HepG2 (cell line): ENCODE measurements around the gene GPATCH3. TPM values are rescaled to one million over a fixed set of nuclear protein-coding genes. Genes with fewer than 3 reads are reported as not detected.

Experiments used
- BCL6 ChIP-seq: IDR thresholded peaks from 2 replicates; pipeline ENCODE4 v1.6.1; 2016; ENCODE audit warnings: missing genetic modification reagents, missing compliant biosample characterization
- FOXK1 ChIP-seq: sonication (generic); formaldehyde crosslinking; IDR thresholded peaks from 2 replicates; pipeline ENCODE4 v1.4.0; 2020; ENCODE audit warnings: low read depth, missing genetic modification reagents, borderline replicate concordance
- GFI1 ChIP-seq: sonication (generic); formaldehyde crosslinking; IDR thresholded peaks from 2 replicates; pipeline ENCODE4 v1.5.0; 2020; ENCODE audit warnings: missing genetic modification reagents, mild to moderate bottlenecking, borderline replicate concordance
- KAT7 ChIP-seq: IDR thresholded peaks from 2 replicates; pipeline ENCODE4 v1.6.1; 2018; ENCODE audit warnings: borderline replicate concordance, missing compliant biosample characterization
- POGK ChIP-seq: sonication (generic); formaldehyde crosslinking; conservative IDR thresholded peaks from 2 replicates; pipeline ENCODE4 v1.8.0; 2022; ENCODE audit warnings: mild to moderate bottlenecking, moderate library complexity, missing genetic modification reagents
- SALL1 ChIP-seq: sonication (generic); formaldehyde crosslinking; IDR thresholded peaks from 2 replicates; pipeline ENCODE4 v1.8.0; 2022; ENCODE audit warnings: mild to moderate bottlenecking, missing genetic modification reagents
- SPEN ChIP-seq: sonication (generic); formaldehyde crosslinking; IDR thresholded peaks from 2 replicates; pipeline ENCODE4 v1.5.1; 2020; ENCODE audit warnings: low read depth, mild to moderate bottlenecking, missing genetic modification reagents
- STAG1 ChIP-seq: sonication (generic); formaldehyde crosslinking; IDR thresholded peaks from 2 replicates; pipeline ENCODE4 v1.4.0; 2020; ENCODE audit warnings: missing genetic modification reagents
- ZBTB4 ChIP-seq: sonication (generic); formaldehyde crosslinking; IDR thresholded peaks from 2 replicates; pipeline ENCODE4 v1.4.0; 2020; ENCODE audit warnings: missing genetic modification reagents, mild to moderate bottlenecking, borderline replicate concordance
- ZNF501 ChIP-seq: sonication (generic); formaldehyde crosslinking; IDR thresholded peaks from 2 replicates; pipeline ENCODE4 v1.5.1; 2020; ENCODE audit warnings: mild to moderate bottlenecking, moderate library complexity, missing genetic modification reagents
- ZNF556 ChIP-seq: sonication (generic); formaldehyde crosslinking; IDR thresholded peaks from 2 replicates; pipeline ENCODE4 v1.4.0; 2020; ENCODE audit warnings: mild to moderate bottlenecking, missing genetic modification reagents, borderline replicate concordance
- polyA plus RNA-seq, 8 experiments: library from polyadenylated mRNA; depleted of rRNA in 3 of 8; stranded (reverse) in 7 of 8; unstranded in 1 of 8; fragments of >200 nt; fragmentation: Illumina TruSeq in 4 of 8; extraction: Trizol in 4 of 8; gene quantifications; 2 replicates each; pipeline versions ENCODE4 v1.2.1 to v1.2.3, GENCODE V29; 2011 to 2016; ENCODE audit warnings: low read depth in 4 of 8, missing spikeins in 1 of 8, mixed read lengths in 1 of 8; ENCODE audit not compliant: insufficient read depth in 1 of 8
- total RNA-seq, 5 experiments: library from RNA; depleted of rRNA; stranded (reverse); fragments of >200 nt; fragmentation: Illumina TruSeq; extraction: Trizol; gene quantifications; 2 replicates each; pipeline ENCODE4 v1.2.3, GENCODE V29; 2016; ENCODE audit warnings: low read depth in 1 of 5

Gene GPATCH3
- total and polyA plus RNA-seq, 2 of the 13 experiments (the other 11 are each of a cell fraction or from before 2014, with no cell fraction given) = 8.3 to 11.0 TPM

- 0 out of 2 replicates have a peak, but pooled peaks have one; percentile 30 for TF ChIP-seq ZBTB4 (CRISPR knock-in tag)
- TF ChIP-seq KAT7 (CRISPR knock-in tag) = peak; percentile 66; the same call in 1 of the 2 replicates
- peak; percentile 40; the same call in 1 of the 2 replicates for TF ChIP-seq GFI1 (CRISPR knock-in tag)
- TF ChIP-seq ZNF556 (CRISPR knock-in tag) = 0 out of 2 replicates have a peak, but pooled peaks have one; percentile 37
- TF ChIP-seq STAG1 (CRISPR knock-in tag) = peak; percentile 30; the same call in 1 of the 2 replicates
- TF ChIP-seq ZNF501 (CRISPR knock-in tag) = 0 out of 2 replicates have a peak, but pooled peaks have one; percentile 28
- peak; percentile 93 for TF ChIP-seq SALL1
- peak; percentile 77; the same call in 1 of the 2 replicates for TF ChIP-seq POGK
- peak; percentile 83; the same call in 1 of the 2 replicates for TF ChIP-seq FOXK1 (CRISPR knock-in tag)
- peak; percentile 70 for TF ChIP-seq BCL6 (CRISPR knock-in tag)
- TF ChIP-seq SPEN (CRISPR knock-in tag) = peak; percentile 55; the same call in 1 of the 2 replicates
Measured at GRCh38 chr1:26881611-26882010, 18.7 kb downstream of the GPATCH3 start (continued).
